Superior temporal gyrus (tissue), 1 donor: ENCODE data around the gene MLN.

Source experiments
- DNase-seq: peaks from one replicate; pipeline ENCODE4 v3.0.0-alpha.2; 2016; ENCODE audit errors: extremely low spot score

MLN gene, protein sequence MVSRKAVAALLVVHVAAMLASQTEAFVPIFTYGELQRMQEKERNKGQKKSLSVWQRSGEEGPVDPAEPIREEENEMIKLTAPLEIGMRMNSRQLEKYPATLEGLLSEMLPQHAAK

DNA sequence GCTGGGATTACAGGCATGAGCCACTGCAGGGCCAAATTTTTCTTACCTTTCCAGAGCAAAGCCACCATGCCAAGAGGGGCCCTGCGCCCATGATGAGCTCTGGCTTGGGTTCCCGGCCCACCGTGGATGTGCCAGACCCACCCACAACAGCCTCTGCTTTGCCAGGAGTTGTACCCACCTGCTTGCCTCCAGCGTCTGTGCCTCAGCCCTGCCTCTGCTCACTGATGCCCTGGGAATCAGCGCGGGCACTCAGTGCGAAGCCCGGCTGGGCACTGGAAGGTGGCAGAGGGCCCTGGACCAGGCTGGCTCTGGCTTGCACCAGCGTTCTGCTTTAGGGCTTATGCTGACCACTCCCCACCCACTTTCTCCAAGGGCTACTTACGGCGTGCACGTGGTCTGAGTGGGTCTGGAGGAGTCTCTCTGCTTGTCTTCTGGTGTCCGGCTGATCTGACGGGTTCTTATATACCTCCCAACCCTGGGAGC is at the start of gene MLN:
MLN (minus strand) TSS at position 433 of the 483 bp plus-strand sequence. CDS start 2,840 bp downstream, outside the sequence.
- DNase-seq = no peak

- no peak for DNase-seq
Observed at GRCh38 chr6:33853026-33853425, 49.2 kb upstream of the MLN start.

- no peak for DNase-seq
Observed at GRCh38 chr6:33851959-33852358, 48.2 kb upstream of the MLN start.

DNA sequence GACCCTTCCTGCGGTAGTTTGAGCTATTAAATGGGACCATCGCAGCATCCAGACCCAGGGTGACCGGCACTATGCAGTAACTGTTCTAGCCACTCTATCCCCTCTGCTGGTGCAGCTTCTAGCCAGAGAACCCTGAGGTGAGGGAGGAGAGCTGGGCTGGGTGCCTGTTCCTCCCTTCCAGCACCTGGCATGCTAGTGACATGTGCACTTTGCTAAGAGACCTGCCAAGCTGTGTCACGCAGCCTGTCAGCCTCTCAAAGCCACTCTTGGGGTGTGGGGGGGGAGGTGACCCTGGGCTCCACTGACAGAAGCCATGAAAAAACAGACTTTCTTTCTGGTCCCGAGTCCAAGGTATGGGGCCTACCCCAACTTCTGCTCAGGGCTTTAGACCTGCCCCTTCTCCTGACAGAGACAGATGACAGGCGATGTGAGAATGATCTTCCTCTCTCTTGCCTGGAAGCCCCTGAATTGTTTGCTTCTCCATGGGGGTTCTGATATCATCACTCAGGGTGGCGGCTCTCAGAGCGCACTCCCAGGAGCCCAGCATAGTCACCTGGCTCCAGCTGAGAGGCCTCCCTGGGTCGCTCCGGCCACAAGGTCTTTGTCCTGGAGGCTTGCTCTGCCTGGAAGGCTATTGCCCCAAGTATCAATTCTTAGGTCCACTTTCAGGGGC is 47.2 kb upstream of the MLN start:
- no peak for DNase-seq

DNA sequence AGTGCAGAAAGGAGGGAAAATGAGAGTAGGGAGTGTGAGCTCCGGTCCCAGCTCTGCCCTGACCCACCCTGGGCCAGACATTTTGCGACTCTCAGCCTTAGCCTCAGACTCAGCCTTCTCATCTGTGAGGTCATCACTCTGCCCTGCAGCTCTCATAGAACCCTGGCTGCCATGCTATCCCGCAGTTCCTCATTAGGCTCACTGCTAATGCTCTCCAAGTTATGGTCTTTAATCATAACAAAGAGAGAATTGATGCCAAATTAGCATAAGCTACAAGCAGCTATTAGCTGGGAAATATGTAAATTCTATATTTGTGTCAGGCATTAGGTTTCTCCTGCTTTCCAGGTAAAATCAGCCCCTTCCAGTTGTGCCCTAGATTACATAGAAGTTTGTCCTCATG is 46.5 kb upstream of the MLN start:
- DNase-seq = no peak

GRCh38 chr6:33849500-33850075 is 45.8 kb upstream of the MLN start:
- DNase-seq = no peak

GRCh38 chr6:33848484-33848883 is 44.7 kb upstream of the MLN start:
- DNase-seq = no peak

GRCh38 chr6:33847867-33848266 is 44.1 kb upstream of the MLN start:
- no peak for DNase-seq

DNA sequence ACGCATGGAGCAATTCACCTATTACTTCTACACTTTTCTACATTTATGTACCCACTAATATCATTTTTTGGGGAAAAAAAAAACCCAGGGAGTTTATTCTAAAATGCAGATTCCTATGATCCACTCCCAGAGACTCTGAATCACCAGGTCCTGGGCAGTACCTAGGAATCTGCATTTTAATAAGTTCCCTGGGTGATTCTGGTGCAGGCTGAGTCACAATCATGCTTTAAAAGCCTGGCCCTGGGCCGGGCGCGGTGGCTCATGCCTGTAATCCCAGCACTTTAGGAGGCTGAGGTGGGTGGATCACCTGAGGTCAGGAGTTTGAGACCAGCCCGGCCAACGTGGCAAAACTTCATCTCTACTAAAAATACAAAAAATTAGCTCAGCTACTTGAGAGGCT is 43.3 kb upstream of the MLN start:
- no peak for DNase-seq

- peak; percentile 25 for DNase-seq
Observed at GRCh38 chr6:33846226-33846625, 42.4 kb upstream of the MLN start.

DNA sequence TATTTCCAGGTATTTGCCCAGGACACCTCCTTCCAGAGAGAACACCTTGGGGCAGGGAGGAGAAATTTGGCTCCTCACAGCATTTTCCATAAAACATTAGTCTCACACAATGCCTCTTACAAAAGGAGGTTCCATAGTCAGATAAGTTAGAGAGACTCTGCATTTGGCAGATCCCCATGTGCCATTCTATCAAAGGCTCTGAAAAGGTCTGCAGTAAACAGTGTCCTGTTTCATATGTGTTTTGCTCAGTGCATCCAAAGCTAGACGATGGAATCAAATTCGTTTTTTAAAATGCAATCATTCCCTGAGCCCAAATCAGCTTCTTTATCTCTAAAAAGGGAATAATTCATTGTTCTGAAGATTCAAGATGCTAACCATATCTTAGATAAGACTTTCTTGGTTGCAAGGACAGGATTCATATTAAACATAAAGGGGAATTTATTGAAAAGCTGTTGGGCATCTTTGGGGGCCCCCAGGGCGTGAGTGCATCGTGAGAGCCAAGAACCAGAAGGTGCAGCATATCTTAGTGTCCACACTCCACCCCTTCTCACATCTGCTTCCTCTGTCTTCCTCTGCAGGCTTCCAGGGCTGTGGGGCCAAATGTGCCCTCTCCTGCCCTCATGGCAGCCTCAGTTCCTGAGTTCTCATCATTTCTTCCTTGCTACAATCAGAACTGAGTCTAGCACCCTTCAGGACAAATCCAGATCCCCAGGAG is 41.4 kb upstream of the MLN start:
- no peak for DNase-seq

GRCh38 chr6:33843131-33844121 is 39.6 kb upstream of the MLN start:
- DNase-seq = no peak

DNA sequence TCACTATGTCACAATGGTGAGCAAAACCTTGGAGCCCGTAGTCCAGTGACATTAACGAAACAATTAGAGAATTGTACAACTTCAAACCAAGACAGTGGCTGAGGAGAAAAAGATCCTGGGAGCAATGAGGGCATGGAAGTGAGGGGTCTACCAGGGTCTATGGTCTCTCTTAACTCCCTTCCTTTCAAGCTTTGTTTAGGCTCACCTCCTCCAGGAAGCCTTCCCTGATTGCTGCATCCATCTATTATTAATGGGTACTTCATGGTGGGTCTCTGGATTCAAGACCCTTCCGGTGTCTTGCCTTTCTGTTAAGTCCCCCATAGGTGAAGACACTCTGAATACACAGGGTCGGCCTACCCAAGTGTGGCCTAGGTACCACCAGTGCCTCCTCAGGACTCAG is 38.1 kb upstream of the MLN start:
- no peak for DNase-seq

- no peak for DNase-seq
Observed at GRCh38 chr6:33841070-33841469, 37.3 kb upstream of the MLN start.

GRCh38 chr6:33840048-33840926 is 36.5 kb upstream of the MLN start:
- DNase-seq = peak; percentile 30

DNA sequence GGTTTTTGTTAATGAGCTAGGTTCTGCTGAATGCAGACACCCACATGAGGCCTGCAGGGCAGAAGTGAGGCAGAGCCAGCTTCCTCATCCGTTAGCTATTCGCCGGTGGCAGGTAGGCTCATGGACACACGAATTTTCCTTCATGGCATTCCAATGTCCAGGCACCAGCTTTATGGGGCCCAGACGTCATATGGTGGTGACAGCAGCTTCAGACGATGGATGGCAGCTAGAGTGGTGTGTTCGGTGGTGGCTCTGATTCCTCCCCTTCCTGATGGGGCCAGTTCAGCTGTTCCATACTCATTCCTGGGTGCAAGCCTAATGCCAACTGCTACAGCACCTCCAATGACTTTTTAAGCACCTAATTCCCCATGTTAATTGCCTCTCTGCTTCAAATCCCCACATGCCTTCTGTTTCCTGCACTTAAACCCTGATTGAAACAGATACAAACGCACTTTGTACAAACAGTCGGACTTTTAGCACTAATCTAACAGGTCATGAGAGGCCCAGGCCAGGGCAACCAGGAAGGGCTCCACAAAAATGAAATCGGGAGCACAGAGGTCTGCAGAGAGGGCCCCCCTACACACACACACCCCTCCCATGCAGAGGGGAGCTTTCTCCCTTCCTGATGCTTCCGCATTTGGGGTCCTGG is 35.7 kb upstream of the MLN start:
- DNase-seq = no peak

- no peak for DNase-seq
Observed at GRCh38 chr6:33838983-33839382, 35.2 kb upstream of the MLN start.

DNA sequence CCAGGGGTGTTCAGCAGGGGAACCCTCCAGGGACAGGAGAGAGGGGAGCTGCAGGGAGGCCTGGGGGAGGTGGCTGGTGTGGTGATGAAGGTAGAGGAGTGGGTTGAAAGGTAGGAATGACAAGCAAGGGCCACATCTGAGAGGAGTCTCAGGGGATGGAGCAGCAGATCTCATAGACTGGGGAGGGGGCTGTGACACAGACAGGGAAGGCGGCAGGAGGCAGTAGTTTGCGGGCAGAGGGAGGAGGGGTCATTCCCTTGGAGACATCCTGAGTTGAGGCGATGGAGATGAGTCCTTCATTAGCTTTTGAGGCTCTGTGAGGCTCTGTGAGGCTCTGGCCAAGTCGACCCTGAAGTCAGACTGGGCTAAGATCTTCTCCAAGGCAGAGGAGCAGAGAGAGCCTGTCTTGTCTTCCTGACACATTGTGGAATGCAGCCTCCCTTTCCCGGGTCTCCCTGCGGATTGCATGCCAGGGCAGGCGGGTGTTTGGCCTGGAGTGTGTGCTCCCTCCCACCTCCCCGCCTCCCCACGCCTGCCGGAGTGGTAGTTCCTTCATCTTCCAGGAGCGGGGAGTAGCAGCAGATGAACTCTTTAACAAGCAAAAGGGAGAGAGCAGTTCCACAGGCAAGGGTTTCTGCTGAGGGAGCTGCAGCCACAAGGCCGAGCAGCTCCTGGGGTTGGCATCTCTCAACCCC is 34.3 kb upstream of the MLN start:
- DNase-seq = no peak

DNA sequence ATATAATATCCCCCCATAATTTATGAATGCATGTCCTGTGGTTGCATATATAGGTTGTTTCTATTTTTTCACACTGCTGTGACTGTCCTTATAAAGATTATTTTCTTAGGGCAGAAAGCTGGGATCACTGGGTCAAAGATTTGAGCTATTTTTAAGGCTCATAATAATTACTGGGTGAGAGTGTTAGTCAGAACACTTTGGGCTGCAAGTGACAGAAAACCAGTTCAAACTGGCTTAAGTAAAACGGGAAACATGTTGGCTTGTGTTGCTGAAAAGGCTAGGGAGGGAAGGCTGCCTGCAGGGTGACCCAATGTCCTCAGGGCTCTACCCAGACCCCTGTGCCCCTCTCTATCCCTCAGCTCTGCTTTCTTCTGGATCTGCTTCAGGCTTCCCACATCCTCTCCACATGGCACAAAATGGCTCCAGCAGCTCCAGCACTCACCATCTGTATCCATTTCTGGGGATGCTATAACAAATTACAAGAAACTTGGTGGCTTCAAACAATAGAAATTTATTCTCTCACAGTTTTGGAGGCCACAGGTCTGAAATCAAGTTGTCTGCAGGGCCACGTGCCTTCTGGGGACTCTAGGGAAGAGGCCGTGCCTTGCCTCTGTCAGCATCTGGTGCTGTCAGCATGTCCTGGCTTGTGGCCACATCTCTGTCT is 33.1 kb upstream of the MLN start:
- DNase-seq = no peak
